Endodermal cell (in vitro differentiated cells): ENCODE results near the gene LCP1. TPM values are rescaled to one million over a fixed set of nuclear protein-coding genes. Genes with fewer than 3 reads are reported as not detected.

Source experiments
- DNase-seq: peaks from one replicate; pipeline ENCODE4 v3.0.0-alpha.2; 2017
- H3K27ac ChIP-seq: 2 replicates; pipeline ENCODE4 v1.5.1; 2013; ENCODE audit warnings: mild to moderate bottlenecking, low read depth, low read length, moderate library complexity
- H3K27me3 ChIP-seq: 2 replicates; pipeline ENCODE4 v1.6.1; 2013; ENCODE audit warnings: mild to moderate bottlenecking, low read length, moderate library complexity; ENCODE audit not compliant: insufficient read depth, control insufficient read depth, poor library complexity, severe bottlenecking
- H3K36me3 ChIP-seq: 2 replicates; pipeline ENCODE4 v1.7.0; 2013; ENCODE audit warnings: mild to moderate bottlenecking, low read length, moderate library complexity; ENCODE audit not compliant: control insufficient read depth, insufficient read depth
- H3K4me1 ChIP-seq: one replicate; pipeline ENCODE4 v1.7.0; 2013; ENCODE audit warnings: low read length; ENCODE audit not compliant: control insufficient read depth, insufficient read depth
- H3K4me3 ChIP-seq: 2 replicates; pipeline ENCODE4 v1.5.1; 2013; ENCODE audit warnings: mild to moderate bottlenecking, low read length, moderate library complexity
- H3K9ac ChIP-seq: 2 replicates; pipeline ENCODE4 v1.6.1; 2013; ENCODE audit warnings: mild to moderate bottlenecking, low read length, moderate library complexity; ENCODE audit not compliant: poor library complexity, severe bottlenecking; ENCODE audit errors: extremely low read depth
- H3K9me3 ChIP-seq: 2 replicates; pipeline ENCODE4 v1.6.1; 2013; ENCODE audit warnings: mild to moderate bottlenecking, low read length, moderate library complexity; ENCODE audit not compliant: control insufficient read depth
- H3K27ac Mint-ChIP-seq: 2 replicates; pipeline ENCODE4 v1.8.0; 2020; ENCODE audit warnings: mixed read lengths
- H3K27me3 Mint-ChIP-seq: 2 replicates; pipeline ENCODE4 v1.8.0; 2021; ENCODE audit warnings: mild to moderate bottlenecking, mixed read lengths; ENCODE audit not compliant: insufficient read depth
- H3K36me3 Mint-ChIP-seq: 2 replicates; pipeline ENCODE4 v1.8.0; 2020; ENCODE audit warnings: low read depth, mixed read lengths
- H3K4me1 Mint-ChIP-seq: 2 replicates; pipeline ENCODE4 v1.8.0; 2020; ENCODE audit warnings: mixed read lengths
- H3K4me3 Mint-ChIP-seq: 2 replicates; pipeline ENCODE4 v1.8.0; 2020; ENCODE audit warnings: mild to moderate bottlenecking, moderate library complexity, mixed read lengths
- H3K9me3 Mint-ChIP-seq: 2 replicates; pipeline ENCODE4 v1.8.0; 2020; ENCODE audit warnings: mild to moderate bottlenecking, mixed read lengths
- WGBS, 2 experiments: methylation state at CpG; one replicate each; pipeline versions ENCODE4 v1.1.5 to v1.1.7; 2013; ENCODE audit warnings: missing lambda C conversion rate in 2 of 2, mixed read lengths in 1 of 2; ENCODE audit not compliant: insufficient coverage in 1 of 2, insufficient read length in 1 of 2; 5-methylcytosine and 5-hydroxymethylcytosine counted together
- total RNA-seq, 2 donors: library from RNA; stranded (reverse); fragmentation: NEBNext Ultra II Directional in 1 of 2; extraction: Animal tissue kit (Norgen Biotek cat#: 25700) in 1 of 2; gene quantifications; 2 replicates in 1 of 2; 3 replicates in 1 of 2; pipeline ENCODE4 v1.2.1, GENCODE V29; 2021
- TF ChIP-seq, protein P1 (sequence below): fragments of 200-600 bp; sonication (generic); conservative IDR thresholded peaks from 2 replicates; pipeline ENCODE4 v1.5.0; 2021; ENCODE audit warnings: antibody characterized with exemption, mild to moderate bottlenecking

LCP1 gene
- total RNA-seq, 2 donors from 2014 or later = 3.0 to 16.8 TPM

DNA sequence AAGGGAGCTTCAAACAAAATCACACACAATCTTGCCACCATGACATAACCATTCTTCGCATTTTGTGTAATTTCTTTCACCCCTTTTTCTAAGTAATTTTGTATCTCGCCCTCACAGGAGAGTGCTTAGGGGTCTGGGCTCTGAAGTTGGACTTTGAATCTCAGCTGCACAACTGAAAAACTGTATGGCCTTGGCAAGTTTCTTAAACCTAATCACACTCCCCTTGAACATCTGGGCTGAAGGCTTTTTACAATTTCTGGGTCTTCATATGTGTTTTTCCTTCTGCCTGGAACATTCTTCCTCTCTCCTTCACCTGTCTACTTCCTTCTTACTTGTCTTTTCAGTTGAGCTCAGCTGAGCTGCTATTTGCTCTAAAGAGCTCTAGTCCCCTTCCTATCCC is 52.9 kb downstream of the LCP1 start:
- Histone ChIP-seq H3K27me3 (no peaks in the 10 kb centered on the region), H3K27ac (no peak overlapping the region), H3K36me3 (no peaks in the 10 kb centered on the region), H3K4me3 (no peak overlapping the region), H3K4me1 (no peaks in the 10 kb centered on the region), H3K9ac (no peak overlapping the region), H3K9me3 (no peaks in the 10 kb centered on the region)
- TF ChIP-seq, protein P1, sequence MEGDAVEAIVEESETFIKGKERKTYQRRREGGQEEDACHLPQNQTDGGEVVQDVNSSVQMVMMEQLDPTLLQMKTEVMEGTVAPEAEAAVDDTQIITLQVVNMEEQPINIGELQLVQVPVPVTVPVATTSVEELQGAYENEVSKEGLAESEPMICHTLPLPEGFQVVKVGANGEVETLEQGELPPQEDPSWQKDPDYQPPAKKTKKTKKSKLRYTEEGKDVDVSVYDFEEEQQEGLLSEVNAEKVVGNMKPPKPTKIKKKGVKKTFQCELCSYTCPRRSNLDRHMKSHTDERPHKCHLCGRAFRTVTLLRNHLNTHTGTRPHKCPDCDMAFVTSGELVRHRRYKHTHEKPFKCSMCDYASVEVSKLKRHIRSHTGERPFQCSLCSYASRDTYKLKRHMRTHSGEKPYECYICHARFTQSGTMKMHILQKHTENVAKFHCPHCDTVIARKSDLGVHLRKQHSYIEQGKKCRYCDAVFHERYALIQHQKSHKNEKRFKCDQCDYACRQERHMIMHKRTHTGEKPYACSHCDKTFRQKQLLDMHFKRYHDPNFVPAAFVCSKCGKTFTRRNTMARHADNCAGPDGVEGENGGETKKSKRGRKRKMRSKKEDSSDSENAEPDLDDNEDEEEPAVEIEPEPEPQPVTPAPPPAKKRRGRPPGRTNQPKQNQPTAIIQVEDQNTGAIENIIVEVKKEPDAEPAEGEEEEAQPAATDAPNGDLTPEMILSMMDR = no peak
- Mint-ChIP-seq H3K27ac (no peak overlapping the region), H3K27me3 (no peaks in the 10 kb centered on the region), H3K4me3 (no peak overlapping the region), H3K36me3 (no peaks in the 10 kb centered on the region), H3K4me1 (no peaks in the 10 kb centered on the region), H3K9me3 (no peaks in the 10 kb centered on the region)
- WGBS, 2 experiments = 92% methylated on average over 2 of the region's 2 CpGs
- DNase-seq = no peak

DNA sequence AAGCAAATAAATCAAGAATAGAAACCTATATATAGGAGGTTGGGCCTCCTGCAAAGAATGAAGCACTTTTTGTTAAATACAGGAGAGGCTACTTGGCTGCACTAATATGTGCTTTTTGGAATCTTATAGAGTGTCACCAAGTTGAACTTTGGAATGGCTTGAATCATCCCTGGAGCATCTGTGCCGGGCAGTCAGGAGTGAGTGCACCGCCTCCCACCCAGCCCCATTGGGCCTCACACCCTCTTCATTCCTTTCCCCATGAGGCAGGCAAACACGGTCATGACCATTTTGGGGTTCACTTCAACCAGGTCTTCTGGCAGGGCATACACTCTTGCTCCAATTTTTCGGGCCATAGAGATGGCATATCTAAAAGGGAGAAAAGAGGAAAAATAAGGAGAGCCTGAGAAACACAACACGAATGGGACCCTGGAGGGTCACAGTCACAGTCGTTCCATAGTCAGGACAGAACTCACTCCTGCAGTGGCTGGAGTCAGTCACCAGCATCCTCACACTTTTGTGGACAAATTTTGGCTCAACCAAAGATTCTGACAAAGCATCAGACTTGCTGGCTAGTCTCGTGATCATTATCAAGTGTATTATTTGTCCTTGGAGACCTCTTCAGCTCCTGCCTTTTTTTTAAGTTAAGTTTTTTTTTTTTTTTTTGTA is 54.5 kb downstream of the LCP1 start:
- no peaks in the 10 kb centered on the region for H3K27me3 ChIP-seq
- TF ChIP-seq, protein P1 = no peak
- no peaks in the 10 kb centered on the region for H3K36me3 ChIP-seq
- H3K27ac ChIP-seq = no peak overlapping the region
- no peaks in the 10 kb centered on the region for H3K9me3 Mint-ChIP-seq
- H3K4me3 Mint-ChIP-seq = no peak overlapping the region
- no peak overlapping the region for H3K9ac ChIP-seq
- no peaks in the 10 kb centered on the region for H3K9me3 ChIP-seq
- no peak overlapping the region for H3K27ac Mint-ChIP-seq
- no peaks in the 10 kb centered on the region for H3K4me1 Mint-ChIP-seq
- no peaks in the 10 kb centered on the region for H3K27me3 Mint-ChIP-seq
- WGBS, 2 experiments = 88 to 92% methylated on average over 6 to 7 of the region's 7 CpGs
- H3K4me3 ChIP-seq = no peak overlapping the region
- no peaks in the 10 kb centered on the region for H3K4me1 ChIP-seq
- no peak for DNase-seq
- no peaks in the 10 kb centered on the region for H3K36me3 Mint-ChIP-seq

DNA sequence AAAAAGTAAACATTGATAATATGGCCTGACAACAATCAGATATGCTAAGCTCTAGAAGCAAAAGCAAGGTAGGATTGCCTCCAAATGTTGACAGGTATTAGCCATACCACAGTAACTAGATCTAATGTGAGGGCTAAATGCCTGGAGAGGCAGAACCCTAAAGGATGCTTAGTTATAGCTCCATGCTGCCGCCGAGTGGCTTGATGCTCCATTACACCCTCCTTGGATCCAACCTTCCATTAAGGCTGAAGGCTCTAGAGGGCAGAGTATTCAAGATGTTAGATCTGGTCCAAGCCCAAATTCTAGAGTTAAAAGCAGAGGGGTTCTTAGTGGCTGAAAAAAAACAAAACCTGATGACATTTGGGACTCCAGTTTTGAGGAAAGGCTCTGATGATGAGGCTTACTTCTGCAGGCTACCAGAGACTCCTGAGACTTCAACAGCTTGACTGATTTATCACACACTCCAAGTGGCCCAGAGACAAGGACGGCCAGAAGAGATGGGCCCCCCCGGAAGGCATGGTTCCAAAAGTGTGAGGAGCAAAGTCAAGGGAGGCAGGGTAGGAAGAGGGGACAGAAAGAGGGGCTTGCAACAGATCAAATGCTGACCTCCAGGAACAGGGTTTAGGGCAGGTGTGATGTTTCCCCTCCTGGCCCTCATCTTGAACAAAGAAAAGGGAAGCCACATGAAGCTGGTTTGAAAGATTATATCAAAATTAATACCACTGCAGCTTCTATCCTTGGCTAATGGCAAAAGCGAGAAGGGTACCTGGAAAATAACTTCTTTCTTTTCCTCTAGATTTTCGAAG is 55.2 kb downstream of the LCP1 start:
- H3K4me1 Mint-ChIP-seq = no peaks in the 10 kb centered on the region
- Histone ChIP-seq H3K27me3 (no peaks in the 10 kb centered on the region), H3K4me3 (no peak overlapping the region), H3K36me3 (no peaks in the 10 kb centered on the region), H3K9ac (no peak overlapping the region), H3K4me1 (no peaks in the 10 kb centered on the region), H3K9me3 (no peaks in the 10 kb centered on the region), H3K27ac (no peak overlapping the region)
- no peaks in the 10 kb centered on the region for H3K36me3 Mint-ChIP-seq
- WGBS, 2 experiments = 63 to 100% methylated on average over 2 to 6 of the region's 6 CpGs
- no peaks in the 10 kb centered on the region for H3K9me3 Mint-ChIP-seq
- TF ChIP-seq, protein P1 = peak; percentile 89
- H3K4me3 Mint-ChIP-seq = no peak overlapping the region
- no peak overlapping the region for H3K27ac Mint-ChIP-seq
- DNase-seq = peak; percentile 93
- H3K27me3 Mint-ChIP-seq = peaks cover 2% of the 10 kb centered on the region
